Measurements from ENCODE around the gene HIRIP3. TPM values are rescaled to one million over a fixed set of nuclear protein-coding genes. Genes with fewer than 3 reads are reported as not detected.
"Not testable (repeated sequence)": the region's sequence is repeated elsewhere in the genome, so short reads cannot be mapped to it uniquely, and the experiment has no call there.

The HIRIP3 gene
- total RNA-seq, 2 donors from 2014 or later, result 30.1 to 38.7 TPM

GRCh38 chr16:30023586-30023985, 28.2 kb upstream of the HIRIP3 start:
- H3K9me3 Mint-ChIP-seq, result no peaks in the 10 kb centered on the region
- H3K36me3 Mint-ChIP-seq, result no peaks in the 10 kb centered on the region
- ATAC-seq (no peak), DNase-seq (ENCODE audit: low spot score in 2 of 2) (no peak)
- no peak overlapping the region for H3K27ac Mint-ChIP-seq

GRCh38 chr16:30022887-30023286, 27.5 kb upstream of the HIRIP3 start, which contains the start of gene C16orf92:
C16orf92 (plus strand) TSS chr16:30023198; CDS start chr16:30023341, 143 bp downstream.
- no peaks in the 10 kb centered on the region for H3K9me3 Mint-ChIP-seq
- no peaks in the 10 kb centered on the region for H3K36me3 Mint-ChIP-seq
- ATAC-seq (no peak), DNase-seq (ENCODE audit: low spot score in 2 of 2) (no peak)
- peak within 1 kb of the TSS; percentile 29 to 80 for H3K27ac Mint-ChIP-seq

GRCh38 chr16:30018731-30019158, 23.3 kb upstream of the HIRIP3 start:
- DNase-seq (ENCODE audit: low spot score in 2 of 2) (no peak), ATAC-seq (peak; percentile 34 to 35)
- no peaks in the 10 kb centered on the region for H3K36me3 Mint-ChIP-seq
- no peaks in the 10 kb centered on the region for H3K9me3 Mint-ChIP-seq
- no peak overlapping the region for H3K27ac Mint-ChIP-seq

GRCh38 chr16:30017937-30018336, 22.5 kb upstream of the HIRIP3 start:
- DNase-seq (ENCODE audit: low spot score in 2 of 2); H3K36me3 Mint-ChIP-seq; ATAC-seq; H3K27ac Mint-ChIP-seq; H3K9me3 Mint-ChIP-seq: not testable (repeated sequence)

- no peaks in the 10 kb centered on the region for H3K36me3 Mint-ChIP-seq
- H3K9me3 Mint-ChIP-seq, result no peaks in the 10 kb centered on the region
- ATAC-seq (no peak), DNase-seq (ENCODE audit: low spot score in 2 of 2) (no peak)
- H3K27ac Mint-ChIP-seq, result no peak overlapping the region
Observed at GRCh38 chr16:30017277-30017656, 21.9 kb upstream of the HIRIP3 start.

DNA sequence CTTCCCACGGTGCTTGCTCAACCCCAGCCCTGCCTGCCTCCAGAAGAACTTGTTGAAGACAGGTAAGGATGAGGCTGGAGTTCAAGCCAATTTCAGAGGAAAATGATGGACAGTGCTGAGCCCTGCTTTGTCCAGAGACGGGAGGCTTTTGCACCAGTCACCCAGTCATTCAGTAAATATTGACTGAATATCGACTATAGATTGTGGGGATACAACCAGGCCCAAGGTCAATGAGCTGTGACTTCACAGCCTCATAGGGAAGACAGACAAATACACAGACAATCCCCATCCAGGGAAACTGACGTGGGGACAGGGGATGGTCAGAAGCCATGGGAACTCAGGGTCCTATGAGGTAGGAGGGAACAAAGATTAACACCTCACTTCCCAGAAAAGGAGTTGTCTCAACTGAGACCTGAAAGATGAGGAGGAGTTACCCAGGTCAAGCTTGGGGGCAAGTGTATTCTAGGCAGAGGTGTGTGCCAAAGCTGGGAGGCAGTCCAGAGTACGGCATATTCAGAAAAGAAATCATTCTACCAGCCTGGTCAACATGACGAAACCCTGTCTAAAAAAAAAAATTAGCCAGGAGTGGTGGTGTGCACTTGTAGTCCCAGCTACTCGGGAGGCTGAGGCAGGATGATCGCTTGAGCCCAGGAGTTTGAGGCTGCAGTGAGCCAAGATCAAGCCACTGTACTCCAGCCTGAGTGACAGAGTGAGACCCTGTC, 21.3 kb upstream of the HIRIP3 start:
- Mint-ChIP-seq H3K27ac (no peak overlapping the region), H3K36me3 (no peaks in the 10 kb centered on the region), H3K9me3 (no peaks in the 10 kb centered on the region)
- no peak for DNase-seq (ENCODE audit: low spot score in 2 of 2)
- ATAC-seq, result no peak

DNA sequence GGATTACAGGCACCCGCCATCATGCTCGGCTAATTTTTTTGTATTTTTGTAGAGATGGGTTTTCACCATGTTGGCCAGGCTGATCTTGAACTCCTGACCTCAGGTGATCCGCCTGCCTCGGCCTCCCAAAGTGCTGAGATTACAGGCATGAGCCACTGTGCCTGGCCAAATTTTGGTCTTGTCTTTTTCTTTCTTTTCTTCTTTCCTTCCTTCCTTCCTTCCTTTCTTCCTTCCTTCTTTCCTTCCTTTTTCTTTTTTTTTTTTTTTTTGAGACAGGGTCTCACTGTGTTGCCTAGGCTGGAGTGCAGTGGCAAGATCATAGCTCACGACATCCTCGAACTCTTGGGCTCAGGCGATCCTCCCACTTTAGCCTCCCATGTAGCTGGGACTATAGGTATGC, 20.0 kb upstream of the HIRIP3 start:
- H3K27ac Mint-ChIP-seq; H3K36me3 Mint-ChIP-seq; ATAC-seq; H3K9me3 Mint-ChIP-seq; DNase-seq (ENCODE audit: low spot score in 2 of 2): not testable (repeated sequence)

DNA sequence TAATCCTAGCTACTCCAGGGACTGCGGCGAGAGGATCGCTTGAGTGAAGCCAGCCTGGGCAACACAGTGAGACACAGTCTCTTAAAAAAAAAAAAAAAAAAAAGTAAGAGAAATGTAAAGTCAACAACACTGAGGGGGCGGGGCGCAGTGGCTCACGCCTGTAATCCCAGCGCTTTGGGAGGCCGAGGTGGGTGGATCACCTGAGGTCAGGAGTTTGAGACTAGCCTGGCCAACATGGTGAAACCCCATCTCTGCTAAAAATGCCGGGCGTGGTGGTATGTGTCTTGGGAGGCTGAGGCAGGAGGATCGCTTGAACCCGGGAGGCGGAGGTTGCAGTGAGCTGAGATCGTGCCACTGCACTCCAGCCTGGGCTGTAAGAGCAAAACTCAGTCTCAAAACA, 17.2 kb upstream of the HIRIP3 start:
- not testable (repeated sequence) for H3K27ac Mint-ChIP-seq; H3K9me3 Mint-ChIP-seq; H3K36me3 Mint-ChIP-seq; ATAC-seq; DNase-seq (ENCODE audit: low spot score in 2 of 2)

- H3K36me3 Mint-ChIP-seq, result no peaks in the 10 kb centered on the region
Observed at GRCh38 chr16:30011714-30012504, 16.5 kb upstream of the HIRIP3 start.

DNA sequence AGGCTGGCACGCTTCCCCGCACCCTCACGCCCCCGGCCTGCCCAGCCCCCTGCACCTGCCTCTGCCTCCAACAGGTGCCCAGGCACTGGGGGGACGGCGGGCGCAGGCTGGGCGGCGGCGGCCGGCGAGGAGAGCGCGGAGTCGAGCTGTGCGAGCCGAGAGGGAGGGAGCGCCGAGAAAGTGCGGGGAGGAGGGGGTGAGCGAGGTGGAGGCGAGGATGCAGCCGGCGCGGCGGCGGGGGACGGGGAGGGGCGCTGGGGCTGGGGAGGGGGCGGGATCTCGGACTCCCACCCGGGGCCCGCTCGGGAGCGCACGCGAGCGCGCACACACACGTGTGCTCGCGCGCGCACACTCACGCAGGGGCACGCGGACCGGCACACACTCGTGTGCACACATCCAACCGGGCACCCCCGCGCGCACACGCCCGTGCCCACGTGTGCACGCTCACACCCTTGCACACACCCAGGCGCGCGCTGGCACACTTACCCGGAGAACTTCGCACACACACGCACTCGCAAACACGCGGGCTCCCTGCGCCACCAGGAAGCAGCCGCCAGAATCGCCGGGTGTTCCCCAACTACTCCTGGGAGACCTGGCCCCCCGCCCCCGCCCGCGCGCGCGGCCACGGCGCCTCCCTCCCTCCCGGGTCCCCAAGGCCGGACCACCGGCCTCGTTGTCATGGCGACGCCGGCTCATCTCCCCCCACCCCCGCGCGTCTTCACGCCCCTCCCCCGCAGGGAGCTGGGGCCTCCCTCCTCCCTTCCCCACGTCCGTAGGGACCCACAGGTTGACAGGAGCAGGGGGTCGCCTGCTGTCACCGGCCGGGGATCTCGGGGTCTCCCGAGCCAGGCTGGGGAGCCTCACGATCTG, 15.7 kb upstream of the HIRIP3 start, which contains the start of gene DOC2A:
Gene DOC2A (minus strand): TSS at position 184 of the 870 bp plus-strand sequence. CDS start 805 bp downstream, outside the sequence.
- peak; percentile 33 to 59 for ATAC-seq
- no peak for DNase-seq (ENCODE audit: low spot score in 2 of 2)
- Mint-ChIP-seq H3K36me3 (no peaks in the 10 kb centered on the region), H3K9me3 (no peaks in the 10 kb centered on the region), H3K27ac (no peak within 1 kb of the TSS)

More at GRCh38 chr16:30011714-30012504, 16.5 kb upstream of the HIRIP3 start:
- no peaks in the 10 kb centered on the region for H3K9me3 Mint-ChIP-seq
- no peak for DNase-seq (ENCODE audit: low spot score in 2 of 2)
- peak overlapping the region in 1 of 2 donors; percentile 17 for H3K27ac Mint-ChIP-seq
- ATAC-seq, result no peak

DNA sequence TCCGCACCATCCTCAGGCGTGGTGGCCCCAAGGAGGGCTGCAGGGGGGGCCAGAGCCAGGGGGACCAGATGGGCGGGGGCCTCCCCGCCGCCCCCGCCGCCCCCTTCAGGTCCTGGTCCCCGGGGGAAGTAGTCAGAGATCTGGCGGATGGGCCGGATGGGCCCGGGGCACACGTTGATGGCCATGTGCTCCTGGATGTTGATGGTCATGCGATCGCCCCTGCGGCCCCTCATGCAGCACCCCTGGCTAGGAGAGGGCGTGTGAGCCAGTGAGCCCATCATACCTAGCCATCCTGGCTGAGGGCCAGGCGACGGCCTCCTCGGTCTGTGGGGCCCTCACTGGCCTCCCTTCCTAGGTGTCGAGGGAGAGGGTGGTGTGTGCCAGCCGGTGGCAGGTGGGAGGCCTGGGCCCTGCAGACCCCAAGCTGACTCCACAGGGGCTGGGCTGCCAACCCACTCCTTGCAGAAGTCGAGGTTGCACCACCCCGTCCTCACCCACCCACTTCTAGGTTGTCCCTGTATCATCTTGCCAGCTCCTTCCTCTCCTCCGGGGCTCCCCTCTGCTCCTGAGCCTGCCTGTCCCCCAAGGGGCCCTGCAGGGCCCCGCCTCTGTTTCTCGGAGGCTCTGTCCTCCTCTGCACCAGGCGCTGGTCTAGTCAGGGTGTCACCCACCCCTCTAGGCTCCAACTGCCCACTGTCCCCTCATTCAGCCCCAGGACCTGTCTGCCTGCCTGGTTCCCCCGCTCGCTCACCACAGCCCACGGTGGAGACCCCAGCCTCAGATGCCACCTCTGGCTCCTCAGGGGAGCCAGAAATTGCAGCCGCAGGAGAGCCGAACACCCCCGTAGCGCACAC, 14.8 kb upstream of the HIRIP3 start:
- peak in 1 of 2 donors; percentile 29 for ATAC-seq
- no peak overlapping the region for H3K27ac Mint-ChIP-seq
- no peaks in the 10 kb centered on the region for H3K9me3 Mint-ChIP-seq
- no peaks in the 10 kb centered on the region for H3K36me3 Mint-ChIP-seq
- no peak for DNase-seq (ENCODE audit: low spot score in 2 of 2)

DNA sequence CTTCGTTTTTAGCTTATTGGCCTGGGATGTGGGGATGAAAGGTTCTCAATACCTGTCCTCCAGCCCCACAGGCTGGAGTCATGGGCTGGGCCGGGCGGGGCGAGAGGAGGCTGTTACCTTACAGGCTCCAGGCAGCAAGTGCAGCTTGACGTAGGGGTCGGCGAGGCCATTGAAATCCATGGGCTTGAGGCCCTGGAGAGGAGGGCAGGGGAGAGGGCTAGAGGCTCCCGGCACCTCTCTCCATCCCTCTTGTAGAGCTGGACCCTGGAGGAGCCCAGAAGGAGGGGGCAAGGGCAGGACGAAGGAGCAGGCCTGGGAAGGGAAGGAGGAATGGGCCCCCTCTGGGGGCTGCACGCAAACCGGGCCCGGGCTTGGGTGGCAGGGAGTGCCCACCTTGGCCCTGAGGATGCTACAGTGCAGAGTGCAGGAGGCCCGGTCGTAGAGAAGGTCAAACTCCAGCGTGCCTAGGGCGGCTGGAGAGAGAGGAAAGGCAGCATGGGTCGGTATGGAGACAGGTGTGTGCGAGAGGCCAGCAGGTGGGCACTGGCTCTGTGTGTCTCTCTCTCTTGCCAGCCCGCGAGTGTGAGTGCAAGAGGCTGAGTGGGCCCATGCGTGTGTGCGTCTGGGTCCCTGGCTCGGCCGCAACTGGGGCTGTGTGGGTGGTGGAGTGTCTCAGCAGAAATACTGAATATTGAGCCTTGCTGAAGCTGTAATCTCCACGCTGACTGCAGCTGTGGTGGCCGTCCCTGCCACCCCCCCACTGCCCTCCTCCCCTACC, 13.9 kb upstream of the HIRIP3 start:
- Mint-ChIP-seq H3K9me3 (no peaks in the 10 kb centered on the region), H3K36me3 (no peaks in the 10 kb centered on the region), H3K27ac (no peak overlapping the region)
- ATAC-seq (no peak), DNase-seq (ENCODE audit: low spot score in 2 of 2) (no peak)

DNA sequence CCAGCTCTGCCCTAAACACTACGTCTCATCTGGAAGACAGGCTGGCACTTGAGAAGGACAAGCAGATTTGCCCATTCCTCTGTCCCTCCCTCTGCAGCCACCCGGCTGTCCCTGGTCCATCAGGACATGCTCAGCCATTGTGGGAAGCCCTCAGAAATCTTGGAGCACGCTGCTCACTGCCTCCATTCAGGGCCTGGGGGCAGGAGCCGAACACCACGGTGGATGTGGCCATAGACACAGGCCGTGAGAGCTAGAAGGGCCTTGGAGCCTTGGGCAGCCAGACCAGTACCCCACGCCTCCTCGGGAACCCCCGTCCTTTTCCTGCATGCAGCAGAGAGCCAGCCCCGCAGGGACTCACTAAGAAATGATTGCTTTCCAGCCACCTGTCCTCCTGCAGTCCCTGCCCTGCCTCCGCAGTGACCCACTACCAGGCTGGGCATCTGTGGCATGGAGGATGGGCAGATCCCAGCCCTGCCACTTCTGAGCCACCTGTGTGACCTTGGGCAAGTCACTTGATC, 12.0 kb upstream of the HIRIP3 start:
- no peaks in the 10 kb centered on the region for H3K36me3 Mint-ChIP-seq
- H3K27ac Mint-ChIP-seq, result peak overlapping the region; percentile 22 to 59
- DNase-seq (ENCODE audit: low spot score in 2 of 2) (no peak), ATAC-seq (no peak)
- H3K9me3 Mint-ChIP-seq, result no peaks in the 10 kb centered on the region

GRCh38 chr16:30006659-30007377, 11.4 kb upstream of the HIRIP3 start:
- H3K27ac Mint-ChIP-seq, result no peak overlapping the region
- H3K9me3 Mint-ChIP-seq, result no peaks in the 10 kb centered on the region
- ATAC-seq (no peak), DNase-seq (ENCODE audit: low spot score in 2 of 2) (no peak)
- no peaks in the 10 kb centered on the region for H3K36me3 Mint-ChIP-seq

All from activated naive CD4-positive, alpha-beta T cell treated with anti-CD3 and anti-CD28 coated beads, Interleukin-2, amount 50 U/mL, for 72 hours (primary cell).